ENCODE results near the gene SCN10A.

DNA sequence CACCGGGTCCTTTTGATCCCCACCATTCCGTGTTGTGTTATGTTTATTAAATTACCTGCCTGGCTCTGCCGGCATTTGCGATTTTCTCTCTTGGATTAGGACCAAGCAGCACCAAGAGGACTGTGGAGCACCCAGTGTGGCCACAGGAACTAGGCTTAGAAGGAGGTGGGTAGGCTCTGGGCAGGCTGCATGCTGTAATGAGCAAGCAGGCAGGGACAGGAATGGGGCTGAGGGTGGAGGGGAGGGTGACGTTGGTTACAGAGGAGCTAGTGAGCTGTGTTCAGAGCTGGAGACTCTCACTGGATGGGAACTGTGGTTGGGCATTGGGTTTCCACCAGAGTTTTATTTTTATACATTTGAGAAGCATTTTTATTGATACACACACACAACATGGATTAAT lies 158.6 kb downstream of the SCN10A start:
- TF ChIP-seq, protein P1, sequence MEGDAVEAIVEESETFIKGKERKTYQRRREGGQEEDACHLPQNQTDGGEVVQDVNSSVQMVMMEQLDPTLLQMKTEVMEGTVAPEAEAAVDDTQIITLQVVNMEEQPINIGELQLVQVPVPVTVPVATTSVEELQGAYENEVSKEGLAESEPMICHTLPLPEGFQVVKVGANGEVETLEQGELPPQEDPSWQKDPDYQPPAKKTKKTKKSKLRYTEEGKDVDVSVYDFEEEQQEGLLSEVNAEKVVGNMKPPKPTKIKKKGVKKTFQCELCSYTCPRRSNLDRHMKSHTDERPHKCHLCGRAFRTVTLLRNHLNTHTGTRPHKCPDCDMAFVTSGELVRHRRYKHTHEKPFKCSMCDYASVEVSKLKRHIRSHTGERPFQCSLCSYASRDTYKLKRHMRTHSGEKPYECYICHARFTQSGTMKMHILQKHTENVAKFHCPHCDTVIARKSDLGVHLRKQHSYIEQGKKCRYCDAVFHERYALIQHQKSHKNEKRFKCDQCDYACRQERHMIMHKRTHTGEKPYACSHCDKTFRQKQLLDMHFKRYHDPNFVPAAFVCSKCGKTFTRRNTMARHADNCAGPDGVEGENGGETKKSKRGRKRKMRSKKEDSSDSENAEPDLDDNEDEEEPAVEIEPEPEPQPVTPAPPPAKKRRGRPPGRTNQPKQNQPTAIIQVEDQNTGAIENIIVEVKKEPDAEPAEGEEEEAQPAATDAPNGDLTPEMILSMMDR (IDR thresholded peaks at IDR 0.05) = no peak
- no peak for TF ChIP-seq POLR2A (IDR thresholded peaks at IDR 0.05)
